Neuron (in vitro differentiated cells): ENCODE measurements around the gene GNA14.
"Not testable (repeated sequence)": the region's sequence is repeated elsewhere in the genome, so short reads cannot be mapped to it uniquely, and the experiment has no call there.

ENCODE experiments used
- H2AFZ ChIP-seq: one replicate; pipeline ENCODE4 v1.6.1; 2013; ENCODE audit warnings: low read depth, mild to moderate bottlenecking, inconsistent platforms, low read length, moderate library complexity
- H3K27me3 ChIP-seq: one replicate; pipeline ENCODE4 v1.6.1; 2013; ENCODE audit warnings: low read length; ENCODE audit not compliant: insufficient read depth
- H3K36me3 ChIP-seq: one replicate; pipeline ENCODE4 v1.6.1; 2013; ENCODE audit warnings: low read length; ENCODE audit not compliant: insufficient read depth
- H3K4me1 ChIP-seq: one replicate; pipeline ENCODE4 v1.6.1; 2013; ENCODE audit warnings: low read length; ENCODE audit not compliant: insufficient read depth
- H3K4me3 ChIP-seq: 2 replicates; pipeline ENCODE4 v1.5.1; 2013; ENCODE audit warnings: mild to moderate bottlenecking, low read length, moderate library complexity
- H3K9me3 ChIP-seq: one replicate; pipeline ENCODE4 v1.6.1; 2013; ENCODE audit warnings: low read length

Gene GNA14

DNA sequence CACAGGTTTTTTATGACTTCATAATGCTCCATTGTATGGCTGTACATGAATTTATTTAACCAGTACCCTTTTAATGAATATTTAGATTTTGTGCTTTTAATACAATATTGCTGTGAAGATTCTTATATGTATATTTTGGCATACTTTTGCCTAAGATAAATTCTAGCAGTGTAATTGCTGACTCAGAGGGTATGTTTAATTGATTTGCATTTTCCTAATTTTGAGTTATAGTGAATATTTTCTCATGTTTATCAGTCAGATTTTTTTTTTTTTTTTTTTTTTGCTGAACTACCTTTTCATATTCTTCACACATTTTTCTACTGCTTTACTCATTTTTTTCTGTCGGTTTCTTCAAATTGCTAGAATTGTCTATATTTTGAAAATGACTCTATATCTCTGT is 248.2 kb downstream of the GNA14 start:
- H3K9me3 ChIP-seq: no peaks in the 10 kb centered on the region
- no peak overlapping the region for H2AFZ ChIP-seq
- H3K36me3 ChIP-seq: no peaks in the 10 kb centered on the region
- no peaks in the 10 kb centered on the region for H3K27me3 ChIP-seq
- no peaks in the 10 kb centered on the region for H3K4me1 ChIP-seq
- no peak overlapping the region for H3K4me3 ChIP-seq

GRCh38 chr9:77398581-77398980 is 249.5 kb downstream of the GNA14 start:
- H3K36me3 ChIP-seq, H3K9me3 ChIP-seq, H3K27me3 ChIP-seq, H2AFZ ChIP-seq, H3K4me3 ChIP-seq, H3K4me1 ChIP-seq: not testable (repeated sequence)

DNA sequence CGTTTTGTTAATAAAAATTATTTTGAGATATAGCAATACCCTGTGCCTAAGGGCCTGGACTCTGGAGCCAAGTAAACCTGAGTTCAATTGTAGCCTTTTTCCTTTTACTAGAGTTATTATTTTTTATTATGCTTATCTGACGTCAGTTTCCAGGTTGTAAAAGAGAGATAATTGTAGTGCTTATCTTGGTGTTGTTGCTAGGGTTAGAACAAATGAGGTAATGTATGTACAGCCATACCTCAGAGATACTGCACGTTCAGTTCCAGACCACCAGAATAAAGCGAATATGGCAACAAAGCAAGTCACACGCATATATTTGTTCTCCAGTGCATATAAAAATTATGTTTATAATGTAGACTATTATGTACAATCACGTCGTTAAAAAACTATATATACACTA is 255.8 kb downstream of the GNA14 start:
- Histone ChIP-seq H3K4me3 (no peak overlapping the region), H3K36me3 (no peaks in the 10 kb centered on the region), H3K9me3 (no peaks in the 10 kb centered on the region), H3K4me1 (no peaks in the 10 kb centered on the region), H2AFZ (no peak overlapping the region), H3K27me3 (no peaks in the 10 kb centered on the region)

GRCh38 chr9:77391834-77392233 is 256.3 kb downstream of the GNA14 start:
- Histone ChIP-seq H3K27me3 (no peaks in the 10 kb centered on the region), H3K36me3 (no peaks in the 10 kb centered on the region), H3K9me3 (no peaks in the 10 kb centered on the region), H2AFZ (no peak overlapping the region), H3K4me1 (no peaks in the 10 kb centered on the region), H3K4me3 (no peak overlapping the region)

DNA sequence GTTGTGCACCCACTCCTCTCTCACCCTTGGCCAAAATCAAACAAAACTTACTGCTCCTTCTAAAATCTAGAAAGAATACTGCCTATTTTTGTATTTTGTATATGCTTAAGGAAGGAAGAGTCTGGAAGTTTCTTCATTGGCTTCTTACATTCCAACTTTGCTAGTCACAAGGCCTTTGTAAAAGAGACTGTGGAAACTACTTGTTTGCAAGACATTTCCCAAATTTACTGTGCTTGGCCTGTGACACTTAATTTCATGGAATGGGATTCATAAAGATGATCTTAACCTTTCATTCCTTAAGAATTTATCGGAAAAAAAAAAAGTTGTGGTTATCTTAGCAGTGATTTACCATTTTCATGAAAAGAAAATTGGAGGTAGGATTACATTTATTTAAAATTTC is 261.9 kb downstream of the GNA14 start:
- Histone ChIP-seq H3K27me3 (no peaks in the 10 kb centered on the region), H3K4me1 (no peaks in the 10 kb centered on the region), H3K36me3 (peaks cover 5% of the 10 kb centered on the region), H2AFZ (no peak overlapping the region), H3K4me3 (no peak overlapping the region), H3K9me3 (no peaks in the 10 kb centered on the region)

DNA sequence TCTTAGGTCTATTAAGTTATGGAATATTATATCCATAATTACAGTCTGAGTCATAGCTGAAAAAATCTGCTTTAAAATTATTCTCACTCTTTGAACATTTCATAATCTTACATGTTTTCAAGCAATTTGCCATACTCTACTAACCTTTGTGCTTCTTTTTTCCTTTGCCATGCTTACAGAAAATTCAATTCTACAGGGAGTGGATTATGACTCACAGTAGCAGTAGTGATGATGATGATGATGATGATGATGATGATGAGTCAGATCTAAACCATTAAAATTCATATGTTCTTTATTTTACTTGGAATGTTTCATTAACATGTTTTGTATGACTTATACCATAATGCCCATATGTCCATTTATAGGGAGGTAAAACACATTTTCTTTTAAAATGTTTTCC is 263.7 kb downstream of the GNA14 start:
- no peaks in the 10 kb centered on the region for H3K9me3 ChIP-seq
- no peaks in the 10 kb centered on the region for H3K27me3 ChIP-seq
- peaks cover 5% of the 10 kb centered on the region for H3K36me3 ChIP-seq
- no peaks in the 10 kb centered on the region for H3K4me1 ChIP-seq
- no peak overlapping the region for H3K4me3 ChIP-seq
- H2AFZ ChIP-seq: no peak overlapping the region

- H3K36me3 ChIP-seq: peaks cover 4% of the 10 kb centered on the region
- H3K4me3 ChIP-seq: no peak overlapping the region
- H2AFZ ChIP-seq: no peak overlapping the region
- H3K9me3 ChIP-seq: no peaks in the 10 kb centered on the region
- no peaks in the 10 kb centered on the region for H3K4me1 ChIP-seq
- no peaks in the 10 kb centered on the region for H3K27me3 ChIP-seq
These were observed 272.1 kb downstream of the GNA14 start for GRCh38 chr9:77375956-77376532.

DNA sequence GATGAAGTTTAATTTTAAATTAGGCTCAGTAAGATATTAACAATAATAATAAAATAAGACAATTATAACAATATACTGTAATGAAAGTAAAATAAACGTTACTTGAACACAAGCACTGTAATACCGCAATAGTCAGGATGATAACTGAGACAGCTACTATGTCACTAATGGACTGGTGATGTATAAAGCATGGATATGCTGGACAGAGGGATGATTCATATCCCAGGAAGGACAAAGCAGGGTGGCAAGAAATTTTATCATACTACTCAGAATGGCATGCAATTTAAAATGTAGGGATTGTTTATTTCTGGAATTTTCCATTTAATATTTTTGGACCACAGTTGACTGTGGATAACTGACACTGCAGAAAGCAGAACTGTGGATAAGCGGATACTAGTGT is 273.9 kb downstream of the GNA14 start:
- Histone ChIP-seq H3K9me3 (no peaks in the 10 kb centered on the region), H3K36me3 (peaks cover 7% of the 10 kb centered on the region), H3K27me3 (no peaks in the 10 kb centered on the region), H2AFZ (no peak overlapping the region), H3K4me3 (no peak overlapping the region), H3K4me1 (no peaks in the 10 kb centered on the region)
